ENCODE data around the gene OLA1.

DNA sequence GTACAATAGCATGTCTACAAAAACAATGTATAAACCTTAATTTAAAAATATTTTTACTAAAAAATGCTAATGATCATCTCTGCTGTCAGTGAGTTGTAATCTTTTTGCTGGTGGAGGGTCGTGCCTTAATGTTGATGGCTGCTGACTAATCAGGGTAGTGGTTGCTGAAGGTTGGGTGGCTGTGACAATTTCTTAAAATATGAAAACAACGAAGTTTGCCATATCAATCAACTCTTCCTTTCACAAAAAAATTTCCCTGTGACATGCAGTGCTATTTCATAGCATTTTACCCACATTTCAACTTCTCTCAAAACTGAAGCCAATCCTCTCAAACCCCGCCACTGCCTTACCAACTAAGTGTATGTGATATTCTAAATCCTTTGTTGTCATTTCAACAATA, 112.4 kb downstream of the OLA1 start:
- TF ChIP-seq EZH2 (IDR thresholded peaks at IDR 0.05) (no peak), POLR2AphosphoS5 (IDR thresholded peaks at IDR 0.05; ENCODE audit: borderline replicate concordance, low read depth, low read length) (no peak)

Data from SK-N-MC (cell line).